H1 (cell line): ENCODE data around the gene ZNF512. TPM values are rescaled to one million over a fixed set of nuclear protein-coding genes. Genes with fewer than 3 reads are reported as not detected.

Source experiments
- CTCF ChIA-PET: fragments of 300-600 bp; sonication (Branson Sonifier 250); formaldehyde crosslinking; loops from one replicate; lab custom pipeline; 2021; ENCODE audit not compliant: partially characterized antibody; lab: Charles Lee
- POLR2A ChIA-PET: fragments of 300-600 bp; sonication (Branson Sonifier 250); formaldehyde crosslinking; loops from one replicate; lab custom pipeline; 2021; ENCODE audit warnings: inconsistent platforms; ENCODE audit not compliant: partially characterized antibody; lab: Charles Lee
- DNase-seq, 2 experiments: peaks; one replicate each; pipeline versions ENCODE4 v3.0.0 to v3.0.0-alpha.2; 2010 to 2022; ENCODE audit warnings: low spot score in 2 of 2, low read depth in 1 of 2, mixed read lengths in 1 of 2
- FAIRE-seq: peaks from 2 replicates; lab custom pipeline; 2011; peaks lifted over from hg19 to GRCh38; lab: Jason Lieb, UNC
- H2AFZ ChIP-seq: 2 replicates; pipeline ENCODE4 v1.8.1; 2012; ENCODE audit warnings: low read length, inconsistent platforms
- H2AK5ac ChIP-seq: 2 replicates; pipeline ENCODE4 v1.6.1; 2013; ENCODE audit warnings: low read depth, low read length
- H2BK120ac ChIP-seq: replicated peaks from 2 replicates; pipeline ENCODE3; 2013; ENCODE audit warnings: low read depth, low read length, inconsistent platforms
- H2BK12ac ChIP-seq: 2 replicates; pipeline ENCODE4 v1.6.1; 2013; ENCODE audit warnings: low read depth, low read length
- H2BK15ac ChIP-seq: 2 replicates; pipeline ENCODE4 v1.6.1; 2013; ENCODE audit warnings: low read length
- H2BK20ac ChIP-seq: 2 replicates; pipeline ENCODE4 v1.6.1; 2013; ENCODE audit warnings: low read length
- H2BK5ac ChIP-seq: 2 replicates; pipeline ENCODE4 v1.6.1; 2013; ENCODE audit warnings: low read depth, low read length
- H3K14ac ChIP-seq: 2 replicates; pipeline ENCODE4 v1.6.1; 2013; ENCODE audit warnings: inconsistent platforms; ENCODE audit not compliant: insufficient read length
- H3K18ac ChIP-seq: 2 replicates; pipeline ENCODE4 v1.6.1; 2013; ENCODE audit warnings: low read length; ENCODE audit errors: extremely low read depth
- H3K23ac ChIP-seq: 2 replicates; pipeline ENCODE4 v1.6.1; 2013; ENCODE audit warnings: inconsistent platforms; ENCODE audit not compliant: insufficient read length
- H3K23me2 ChIP-seq: 2 replicates; pipeline ENCODE4 v1.6.1; 2013; ENCODE audit warnings: low read depth, low read length
- H3K27ac ChIP-seq: 2 replicates; pipeline ENCODE4 v1.6.1; 2011; ENCODE audit warnings: low read depth, low read length, inconsistent platforms
- H3K27me3 ChIP-seq, 4 experiments: replicated peaks in 1 of 4; 1 replicate in 1 of 4; 2 replicates in 3 of 4; pipeline versions ENCODE4 v1.6.1 to v1.8.1; 2011 to 2013; ENCODE audit warnings: low read length in 3 of 4, mild to moderate bottlenecking in 3 of 4, inconsistent platforms in 2 of 4, mixed read lengths in 2 of 4, moderate library complexity in 1 of 4; ENCODE audit not compliant: control insufficient read depth in 3 of 4, insufficient read depth in 3 of 4; ENCODE audit errors: extremely low read depth in 1 of 4
- H3K36me3 ChIP-seq, 4 experiments: 2 replicates each; pipeline versions ENCODE4 v1.6.1 to v1.8.1; 2011 to 2013; ENCODE audit warnings: mild to moderate bottlenecking in 4 of 4, low read length in 3 of 4, moderate library complexity in 2 of 4, control low read depth in 1 of 4, inconsistent platforms in 1 of 4; ENCODE audit not compliant: insufficient read depth in 4 of 4, control insufficient read depth in 2 of 4
- H3K4ac ChIP-seq: replicated peaks from 2 replicates; pipeline ENCODE3; 2013; ENCODE audit warnings: low read length, low read depth, mixed read lengths, inconsistent platforms; ENCODE audit not compliant: insufficient read length
- H3K4me1 ChIP-seq, 4 experiments: replicated peaks in 1 of 4; 1 replicate in 1 of 4; 2 replicates in 3 of 4; pipeline versions ENCODE4 v1.6.1 to v1.8.1; 2011 to 2013; ENCODE audit warnings: low read length in 3 of 4, inconsistent platforms in 2 of 4, mixed read lengths in 1 of 4; ENCODE audit not compliant: insufficient read depth in 4 of 4, control insufficient read depth in 3 of 4
- H3K4me2 ChIP-seq, 2 experiments: 2 replicates each; pipeline versions ENCODE4 v1.6.1 to v1.8.1; 2011 to 2013; ENCODE audit warnings: low read depth in 2 of 2, low read length in 2 of 2, control low read depth in 1 of 2, inconsistent platforms in 1 of 2, mild to moderate bottlenecking in 1 of 2; ENCODE audit not compliant: insufficient read depth in 1 of 2
- H3K4me3 ChIP-seq, 4 experiments: fragments of 200-600, 300-600 bp in 1 of 4; sonication (generic), shearing (Covaris generic), sonication (Bioruptor Twin) in 1 of 4; 2 replicates each; pipeline versions ENCODE4 v1.5.1 to v1.8.1; 2011 to 2016; ENCODE audit warnings: low read length in 4 of 4, low read depth in 3 of 4, control low read depth in 2 of 4, inconsistent platforms in 2 of 4, mild to moderate bottlenecking in 2 of 4, mixed read lengths in 1 of 4, moderate library complexity in 1 of 4; ENCODE audit not compliant: insufficient read depth in 2 of 4; ENCODE audit errors: extremely low read depth in 1 of 4
- H3K56ac ChIP-seq: replicated peaks from 2 replicates; pipeline ENCODE3; 2013; ENCODE audit warnings: low read depth, mild to moderate bottlenecking, mixed read lengths, low read length, inconsistent platforms; ENCODE audit not compliant: insufficient read length
- H3K79me1 ChIP-seq: 2 replicates; pipeline ENCODE4 v1.6.1; 2013; ENCODE audit warnings: low read depth, low read length, control low read depth
- H3K79me2 ChIP-seq, 2 experiments: 2 replicates each; pipeline versions ENCODE4 v1.6.1 to v1.8.1; 2012 to 2013; ENCODE audit warnings: low read length in 2 of 2, mild to moderate bottlenecking in 2 of 2, inconsistent platforms in 1 of 2; ENCODE audit not compliant: insufficient read depth in 2 of 2, control insufficient read depth in 1 of 2
- H3K9ac ChIP-seq, 4 experiments: replicated peaks in 1 of 4; 1 replicate in 1 of 4; 2 replicates in 3 of 4; pipeline versions ENCODE4 v1.6.1 to v1.8.1; 2011 to 2013; ENCODE audit warnings: low read depth in 3 of 4, low read length in 3 of 4, control low read depth in 2 of 4, mild to moderate bottlenecking in 2 of 4, moderate library complexity in 2 of 4, inconsistent platforms in 1 of 4; ENCODE audit errors: extremely low read depth in 1 of 4
- H3K9me3 ChIP-seq, 2 experiments: 2 replicates each; pipeline versions ENCODE4 v1.6.1 to v1.8.1; 2012 to 2013; ENCODE audit warnings: mild to moderate bottlenecking in 2 of 2, moderate library complexity in 2 of 2, control low read depth in 1 of 2, inconsistent platforms in 1 of 2, low read depth in 1 of 2, low read length in 1 of 2, mixed read lengths in 1 of 2; ENCODE audit not compliant: insufficient read depth in 2 of 2
- H4K20me1 ChIP-seq, 2 experiments: replicated peaks in 1 of 2; 2 replicates each; pipeline versions ENCODE3 to v1.8.1; 2011 to 2013; ENCODE audit warnings: inconsistent platforms in 2 of 2, low read length in 2 of 2, mild to moderate bottlenecking in 1 of 2; ENCODE audit not compliant: insufficient read depth in 2 of 2, control insufficient read depth in 1 of 2
- H4K5ac ChIP-seq: 2 replicates; pipeline ENCODE4 v1.6.1; 2013; ENCODE audit warnings: low read length, low read depth, mixed read lengths, inconsistent platforms; ENCODE audit not compliant: insufficient read length
- H4K8ac ChIP-seq: 2 replicates; pipeline ENCODE4 v1.8.0; 2013; ENCODE audit warnings: mild to moderate bottlenecking, moderate library complexity, low read length, inconsistent platforms; ENCODE audit not compliant: insufficient read depth; ENCODE audit errors: extremely low read depth
- H4K91ac ChIP-seq: replicated peaks from 2 replicates; pipeline ENCODE3; 2013; ENCODE audit warnings: low read length, mixed read lengths, inconsistent platforms; ENCODE audit not compliant: insufficient read length
- BACH1 ChIP-seq: IDR thresholded peaks from 2 replicates; pipeline ENCODE4 v1.6.1; 2012; ENCODE audit warnings: low read length, improper control_type of control experiment
- BRCA1 ChIP-seq: IDR thresholded peaks from 2 replicates; pipeline ENCODE4 v1.6.1; 2012; ENCODE audit warnings: low read depth, low read length, improper control_type of control experiment
- CBX5 ChIP-seq: fragments of 300-800, 300-1000 bp; sonication (generic); IDR thresholded peaks from 2 replicates; pipeline ENCODE4 v1.7.1; 2016; ENCODE audit warnings: antibody characterized with exemption, low read length, low read depth
- CHD1 ChIP-seq: IDR thresholded peaks from 2 replicates; pipeline ENCODE4 v1.6.1; 2012; ENCODE audit warnings: low read depth, low read length, improper control_type of control experiment
- CTCF ChIP-seq, 3 experiments: IDR thresholded peaks; 1 replicate in 2 of 3; 2 replicates in 1 of 3; pipeline versions ENCODE4 v1.5.1 to v1.6.1; 2011; ENCODE audit warnings: low read length in 3 of 3, mild to moderate bottlenecking in 3 of 3, inconsistent platforms in 2 of 3, low read depth in 1 of 3, moderate library complexity in 1 of 3; ENCODE audit not compliant: insufficient read depth in 1 of 3; ENCODE audit errors: control extremely low read depth in 1 of 3
- E2F6 ChIP-seq: IDR thresholded peaks from 2 replicates; pipeline ENCODE4 v1.6.1; 2012; ENCODE audit warnings: inconsistent platforms
- HDAC2 ChIP-seq, 2 experiments: fragments of 300-600 bp in 1 of 2; sonication (generic) in 1 of 2; IDR thresholded peaks; 2 replicates each; pipeline ENCODE4 v1.6.1; 2011 to 2012; ENCODE audit warnings: low read depth in 2 of 2, low read length in 2 of 2, mild to moderate bottlenecking in 2 of 2, moderate library complexity in 2 of 2, borderline replicate concordance in 1 of 2, inconsistent platforms in 1 of 2
- JUN ChIP-seq: IDR thresholded peaks from 2 replicates; pipeline ENCODE4 v1.6.1; 2011; ENCODE audit warnings: low read depth, mild to moderate bottlenecking, improper control_type of control experiment, low read length
- RBBP5 ChIP-seq: IDR thresholded peaks from 2 replicates; pipeline ENCODE4 v1.7.1; 2012; ENCODE audit warnings: low read depth, mild to moderate bottlenecking, inconsistent platforms, low read length, moderate library complexity, borderline replicate concordance
- SP1 ChIP-seq: IDR thresholded peaks from 2 replicates; pipeline ENCODE4 v1.6.1; 2011; ENCODE audit warnings: low read depth, low read length
- TCF12 ChIP-seq: IDR thresholded peaks from 2 replicates; pipeline ENCODE4 v1.6.1; 2011; ENCODE audit warnings: low read depth, mild to moderate bottlenecking, low read length
- WGBS, 2 experiments: shearing (Covaris generic) in 1 of 2; methylation state at CpG; one replicate each; pipeline versions ENCODE4 v1.1.6 to v1.1.7; 2013 to 2015; ENCODE audit warnings: low lambda C conversion rate in 2 of 2, mixed read lengths in 2 of 2, inconsistent platforms in 1 of 2, low coverage in 1 of 2, missing lambda C conversion rate in 1 of 2; ENCODE audit not compliant: insufficient replicate concordance in 2 of 2, insufficient coverage in 1 of 2, insufficient read length in 1 of 2; ENCODE audit errors: extremely low coverage in 1 of 2, missing lambda C conversion rate in 1 of 2; 5-methylcytosine and 5-hydroxymethylcytosine counted together
- polyA plus RNA-seq, 7 experiments: library from polyadenylated mRNA; depleted of rRNA in 3 of 7; stranded (reverse) in 5 of 7; unstranded in 2 of 7; fragments of >200 nt in 5 of 7; fragments of 200-250 nt in 2 of 7; gene quantifications; 1 replicate in 5 of 7; 2 replicates in 1 of 7; 4 replicates in 1 of 7; pipeline versions ENCODE4 v1.2.1 to v1.2.3, GENCODE V29; 2011 to 2013; ENCODE audit warnings: missing spikeins in 2 of 7, mixed read lengths in 2 of 7
- total RNA-seq: library from RNA; stranded (reverse); fragmentation: NEBNext Ultra II Directional; extraction: Animal tissue kit (Norgen Biotek cat#: 25700); gene quantifications from 2 replicates; pipeline ENCODE4 v1.2.1, GENCODE V29; 2021

ZNF512 gene
- total and polyA plus RNA-seq, 2 of the 8 experiments (the other 6 are each of a cell fraction or from before 2014, with no cell fraction given) = 17.6 to 37.9 TPM

- peaks cover 5 to 33% (median 9%) of the 10 kb centered on the region in 4 experiments; a peak in 7 of 8 replicates for H3K36me3 ChIP-seq
- H3K4me2 ChIP-seq = no peak overlapping the region
- no peak overlapping the region for H3K56ac ChIP-seq
- H3K4me1 ChIP-seq = no peaks in the 10 kb centered on the region
- POLR2A ChIA-PET = interaction anchor here (1.0 kb wide), 1 partner anchor 8 kb away, joined by 3 read pairs; the partner anchor contains the start of genes SLC4A1AP and SUPT7L
- H3K27me3 ChIP-seq = no peaks in the 10 kb centered on the region
- no peaks in the 10 kb centered on the region for H3K9me3 ChIP-seq
- no peak overlapping the region for H4K5ac ChIP-seq
- no peak overlapping the region for H3K27ac ChIP-seq
- DNase-seq = no peak
- no peak overlapping the region for H3K14ac ChIP-seq
- no peak for FAIRE-seq
- H2AK5ac ChIP-seq = no peak overlapping the region
- CTCF ChIA-PET = interaction anchor here (5.0 kb wide), 1 partner anchor 12 kb away, joined by 25 read pairs; no protein-coding TSS in a partner anchor
- H2AFZ ChIP-seq = no peak overlapping the region
- H4K8ac ChIP-seq = no peak overlapping the region
- WGBS, 2 experiments = 92% methylated on average over 4 of the region's 4 CpGs; no CpG with 5 or more reads in 1 of the 2 experiments
- H3K23ac ChIP-seq = no peak overlapping the region
- no peaks in the 10 kb centered on the region for H3K79me2 ChIP-seq
- H3K18ac ChIP-seq = no peak overlapping the region
- H3K79me1 ChIP-seq = no peaks in the 10 kb centered on the region
- H2BK20ac ChIP-seq = no peak overlapping the region
- H3K23me2 ChIP-seq = no peaks in the 10 kb centered on the region
- no peak overlapping the region for H2BK120ac ChIP-seq
- no peak overlapping the region for H2BK15ac ChIP-seq
- H2BK5ac ChIP-seq = no peak overlapping the region
- H3K4ac ChIP-seq = no peak overlapping the region
- H2BK12ac ChIP-seq = no peak overlapping the region
- H4K91ac ChIP-seq = no peak overlapping the region
- H3K4me3 ChIP-seq = no peak overlapping the region
- H3K9ac ChIP-seq = no peak overlapping the region
- peaks cover 0 to 2% of the 10 kb centered on the region in 2 experiments for H4K20me1 ChIP-seq
- TF ChIP-seq CHD1 (no peak), BACH1 (no peak), CTCF (IDR thresholded peaks at IDR 0.05; ENCODE audit: control extremely low read depth in 1 of 3, insufficient read depth in 1 of 3, low read depth in 1 of 3, low read length in 3 of 3) (no peak), CBX5 (no peak), BRCA1 (no peak), E2F6 (no peak), RBBP5 (no peak), TCF12 (no peak), JUN (no peak), HDAC2 (IDR thresholded peaks at IDR 0.05; ENCODE audit: borderline replicate concordance in 1 of 2, low read depth in 2 of 2, low read length in 2 of 2) (no peak), SP1 (no peak)
Observed at GRCh38 chr2:27671235-27671634, 88.4 kb downstream of the ZNF512 start.
